Measurements from ENCODE around the gene FAM184B.
A peak's percentile ranks its signal among the peaks of the same experiment; 100 is the strongest.

The FAM184B gene

DNA sequence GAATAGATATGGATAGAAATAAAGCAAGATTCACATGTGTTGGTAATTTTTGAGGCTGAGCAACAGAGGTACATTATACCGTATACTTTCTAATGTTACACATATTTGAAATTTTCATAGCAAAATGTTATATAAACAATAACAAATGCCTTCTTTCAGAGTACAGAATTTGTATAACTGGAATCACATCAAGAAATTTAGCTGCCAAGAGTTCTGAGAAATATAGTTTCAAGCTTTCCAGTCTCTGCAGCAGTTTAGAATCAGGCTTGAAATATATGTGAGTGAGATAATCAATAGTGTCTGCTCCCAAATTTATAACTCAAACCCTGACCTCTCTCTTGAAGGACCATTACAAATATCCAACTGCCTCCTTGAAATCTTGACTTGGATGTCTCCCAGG, 23.8 kb downstream of the FAM184B start:
- no peak for DNase-seq (ENCODE audit: low read depth)
- TF ChIP-seq, protein P1, sequence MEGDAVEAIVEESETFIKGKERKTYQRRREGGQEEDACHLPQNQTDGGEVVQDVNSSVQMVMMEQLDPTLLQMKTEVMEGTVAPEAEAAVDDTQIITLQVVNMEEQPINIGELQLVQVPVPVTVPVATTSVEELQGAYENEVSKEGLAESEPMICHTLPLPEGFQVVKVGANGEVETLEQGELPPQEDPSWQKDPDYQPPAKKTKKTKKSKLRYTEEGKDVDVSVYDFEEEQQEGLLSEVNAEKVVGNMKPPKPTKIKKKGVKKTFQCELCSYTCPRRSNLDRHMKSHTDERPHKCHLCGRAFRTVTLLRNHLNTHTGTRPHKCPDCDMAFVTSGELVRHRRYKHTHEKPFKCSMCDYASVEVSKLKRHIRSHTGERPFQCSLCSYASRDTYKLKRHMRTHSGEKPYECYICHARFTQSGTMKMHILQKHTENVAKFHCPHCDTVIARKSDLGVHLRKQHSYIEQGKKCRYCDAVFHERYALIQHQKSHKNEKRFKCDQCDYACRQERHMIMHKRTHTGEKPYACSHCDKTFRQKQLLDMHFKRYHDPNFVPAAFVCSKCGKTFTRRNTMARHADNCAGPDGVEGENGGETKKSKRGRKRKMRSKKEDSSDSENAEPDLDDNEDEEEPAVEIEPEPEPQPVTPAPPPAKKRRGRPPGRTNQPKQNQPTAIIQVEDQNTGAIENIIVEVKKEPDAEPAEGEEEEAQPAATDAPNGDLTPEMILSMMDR (conservative IDR thresholded peaks at IDR 0.05; ENCODE audit: low read length) = no peak
- no peak overlapping the region for H3K4me3 ChIP-seq (ENCODE audit: low read length)

DNA sequence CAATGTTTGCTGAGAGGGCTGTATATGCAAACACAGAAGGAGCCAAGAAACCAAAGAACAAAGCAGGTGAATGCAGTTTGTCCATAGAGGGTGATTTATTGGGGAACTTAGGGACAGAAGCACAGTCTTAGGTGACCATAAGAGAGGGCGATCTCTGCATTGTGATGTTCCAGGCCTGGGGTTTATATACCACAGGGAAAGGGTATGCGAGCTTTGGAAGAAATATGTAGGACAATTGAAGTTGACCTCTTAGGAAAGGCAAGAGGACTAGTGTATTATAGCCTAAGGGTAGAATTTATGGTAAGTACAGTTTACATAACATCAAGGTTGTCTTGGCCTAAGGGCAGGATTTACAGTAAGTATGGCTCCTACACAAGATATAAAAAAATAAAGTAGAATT, 27.8 kb downstream of the FAM184B start:
- TF ChIP-seq, protein P1 (conservative IDR thresholded peaks at IDR 0.05; ENCODE audit: low read length) = no peak
- DNase-seq (ENCODE audit: low read depth) = no peak
- H3K4me3 ChIP-seq (ENCODE audit: low read length) = no peak overlapping the region

DNA sequence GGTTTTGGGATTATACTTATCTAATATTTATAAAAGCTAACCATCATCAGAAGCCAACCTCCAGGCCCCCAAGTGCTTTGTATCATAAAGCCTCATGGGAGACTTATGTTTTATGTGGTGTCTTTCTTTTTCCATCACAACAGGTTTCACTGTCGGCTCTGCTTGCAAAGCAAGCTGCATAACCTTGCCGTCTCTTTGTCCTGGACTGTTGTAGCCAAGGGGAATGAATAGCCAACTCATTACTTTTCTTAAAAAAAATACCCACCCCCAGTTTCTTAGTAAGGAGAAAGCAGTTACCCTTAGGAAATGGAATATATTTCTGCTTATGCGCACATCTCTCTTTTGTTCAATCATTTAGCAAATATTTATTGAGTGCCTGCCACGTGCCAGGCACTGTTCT, 40.7 kb downstream of the FAM184B start:
- H3K4me3 ChIP-seq (ENCODE audit: low read length) = no peak overlapping the region
- DNase-seq (ENCODE audit: low read depth) = no peak
- TF ChIP-seq, protein P1 (conservative IDR thresholded peaks at IDR 0.05; ENCODE audit: low read length) = no peak

DNA sequence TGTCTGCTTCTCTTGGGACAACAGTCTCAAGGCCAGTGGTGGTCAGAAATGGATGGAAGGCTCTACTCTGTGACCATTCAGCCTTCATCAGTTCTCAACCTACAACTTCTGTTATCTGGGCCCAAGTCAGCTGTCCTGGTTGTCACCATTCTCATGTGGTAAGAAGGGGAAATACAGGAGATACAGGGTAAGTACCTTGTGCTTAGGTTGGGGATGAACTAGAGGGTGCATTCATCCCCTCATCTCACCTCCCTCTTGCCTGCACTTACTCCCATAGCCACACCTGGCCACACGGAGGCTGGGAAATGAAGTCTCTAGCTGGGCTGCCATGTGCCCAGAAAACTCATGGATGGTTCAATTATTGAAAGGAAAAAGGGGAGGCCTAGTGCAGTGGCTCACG, 44.9 kb downstream of the FAM184B start:
- no peak overlapping the region for H3K4me3 ChIP-seq (ENCODE audit: low read length)
- DNase-seq (ENCODE audit: low read depth) = no peak
- TF ChIP-seq, protein P1 (conservative IDR thresholded peaks at IDR 0.05; ENCODE audit: low read length) = no peak

DNA sequence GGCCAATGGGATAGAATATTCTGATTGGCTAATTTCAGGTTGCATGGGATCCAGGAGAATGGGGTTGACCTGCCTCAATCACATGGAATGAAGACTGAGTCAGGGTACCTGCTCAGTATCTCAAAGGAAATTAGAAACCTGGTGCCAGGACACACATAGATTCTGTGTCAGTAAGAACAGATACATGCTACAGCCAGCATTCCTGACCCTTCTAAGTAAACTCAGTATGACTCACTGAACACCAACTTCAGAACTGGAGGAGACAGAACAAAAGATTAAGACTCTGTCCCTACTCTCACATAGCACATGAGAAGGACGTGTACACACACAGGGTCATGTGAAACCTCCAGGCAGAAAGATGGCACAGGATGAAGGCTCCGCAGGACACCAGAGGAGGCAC, 54.5 kb downstream of the FAM184B start:
- H3K4me3 ChIP-seq (ENCODE audit: low read length) = no peak overlapping the region
- TF ChIP-seq, protein P1 (conservative IDR thresholded peaks at IDR 0.05; ENCODE audit: low read length) = no peak
- DNase-seq (ENCODE audit: low read depth) = peak; percentile 3

DNA sequence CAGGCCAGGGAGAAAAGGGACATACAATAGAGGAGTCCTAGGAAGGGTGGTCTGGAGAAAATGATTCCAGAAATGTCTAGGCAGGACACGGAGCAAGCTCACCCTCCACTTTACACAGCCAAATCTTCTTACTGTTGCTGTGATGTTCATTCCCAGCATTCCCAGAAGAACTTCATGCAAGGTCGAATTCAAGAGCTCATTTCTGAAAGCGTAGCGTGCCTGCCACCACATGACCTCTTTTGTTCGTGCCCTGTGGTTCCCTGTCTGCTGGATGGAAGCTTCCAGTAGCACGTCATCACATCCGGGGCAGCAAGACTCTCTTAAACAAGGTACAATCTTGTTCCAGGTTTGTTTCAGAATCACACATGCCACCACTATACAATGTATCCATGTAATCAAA, 57.8 kb downstream of the FAM184B start:
- TF ChIP-seq, protein P1 (conservative IDR thresholded peaks at IDR 0.05; ENCODE audit: low read length) = no peak

DNA sequence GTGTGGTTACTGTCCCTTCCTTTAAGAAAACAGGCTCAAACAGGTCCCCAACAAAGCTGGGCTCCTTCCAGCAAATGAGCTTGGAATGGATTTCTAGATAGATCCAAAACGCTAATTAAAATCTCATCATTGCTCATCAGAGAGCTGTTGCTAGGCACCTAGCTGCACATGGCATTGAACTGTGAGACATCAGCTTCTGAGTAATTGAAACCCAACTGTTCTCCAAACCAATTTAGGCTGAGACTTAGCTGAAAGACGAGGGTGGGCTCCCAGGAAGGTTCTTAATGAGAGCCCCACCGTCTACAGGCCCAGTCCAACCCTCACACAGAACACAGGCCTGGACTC, 59.1 kb downstream of the FAM184B start:
- TF ChIP-seq, protein P1 (conservative IDR thresholded peaks at IDR 0.05; ENCODE audit: low read length) = no peak
- DNase-seq (ENCODE audit: low read depth) = no peak

More for the DNA sequence above, 57.8 kb downstream of the FAM184B start:
- DNase-seq (ENCODE audit: low read depth) = no peak
- H3K4me3 ChIP-seq (ENCODE audit: low read length) = no peak overlapping the region

More for the DNA sequence above, 59.1 kb downstream of the FAM184B start:
- H3K4me3 ChIP-seq (ENCODE audit: low read length) = no peak overlapping the region; the same call in 1 of the 2 replicates

Measured in AG10803 (cell line).